Stomach (tissue), 4 donors: ENCODE measurements around the gene ACTN4.

Experiments used
- POLR2A ChIP-seq, 4 donors: fragments of 450-650 bp; IDR thresholded peaks; one replicate each; pipeline ENCODE4 v1.6.1; 2016; ENCODE audit warnings: antibody characterized with exemption in 4 of 4, control low read depth in 2 of 4, mild to moderate bottlenecking in 1 of 4, moderate library complexity in 1 of 4
- POLR2AphosphoS5 ChIP-seq, 3 donors: sonication (generic); formaldehyde crosslinking; IDR thresholded peaks; one replicate each; pipeline ENCODE4 v1.6.1; 2016; ENCODE audit warnings: antibody characterized with exemption in 3 of 3
- TF ChIP-seq, protein P1 (sequence below), 7 experiments: fragments of 450-650 bp in 4 of 7; fragments of 200-600 bp in 3 of 7; sonication (generic) in 3 of 7; IDR thresholded peaks; one replicate each; pipeline ENCODE4 v1.5.1; 2016 to 2019; ENCODE audit warnings: antibody characterized with exemption in 7 of 7, control low read depth in 2 of 7, mild to moderate bottlenecking in 1 of 7

- TF ChIP-seq, protein P1, sequence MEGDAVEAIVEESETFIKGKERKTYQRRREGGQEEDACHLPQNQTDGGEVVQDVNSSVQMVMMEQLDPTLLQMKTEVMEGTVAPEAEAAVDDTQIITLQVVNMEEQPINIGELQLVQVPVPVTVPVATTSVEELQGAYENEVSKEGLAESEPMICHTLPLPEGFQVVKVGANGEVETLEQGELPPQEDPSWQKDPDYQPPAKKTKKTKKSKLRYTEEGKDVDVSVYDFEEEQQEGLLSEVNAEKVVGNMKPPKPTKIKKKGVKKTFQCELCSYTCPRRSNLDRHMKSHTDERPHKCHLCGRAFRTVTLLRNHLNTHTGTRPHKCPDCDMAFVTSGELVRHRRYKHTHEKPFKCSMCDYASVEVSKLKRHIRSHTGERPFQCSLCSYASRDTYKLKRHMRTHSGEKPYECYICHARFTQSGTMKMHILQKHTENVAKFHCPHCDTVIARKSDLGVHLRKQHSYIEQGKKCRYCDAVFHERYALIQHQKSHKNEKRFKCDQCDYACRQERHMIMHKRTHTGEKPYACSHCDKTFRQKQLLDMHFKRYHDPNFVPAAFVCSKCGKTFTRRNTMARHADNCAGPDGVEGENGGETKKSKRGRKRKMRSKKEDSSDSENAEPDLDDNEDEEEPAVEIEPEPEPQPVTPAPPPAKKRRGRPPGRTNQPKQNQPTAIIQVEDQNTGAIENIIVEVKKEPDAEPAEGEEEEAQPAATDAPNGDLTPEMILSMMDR (IDR thresholded peaks at IDR 0.05): no peak
- TF ChIP-seq POLR2AphosphoS5 (IDR thresholded peaks at IDR 0.05) (no peak), POLR2A (IDR thresholded peaks at IDR 0.05) (no peak)
These were observed 49.2 kb downstream of the ACTN4 start for GRCh38 chr19:38696729-38697055.
